CD4-positive, alpha-beta T cell treated with Interleukin-6 for 4 hours (primary cell): Measurements from ENCODE around the gene ADAMTS16.

ENCODE experiments used
- DNase-seq: peaks from one replicate; pipeline ENCODE4 v3.0.0-alpha.2; 2020; ENCODE audit warnings: mixed read lengths

The ADAMTS16 gene

DNA sequence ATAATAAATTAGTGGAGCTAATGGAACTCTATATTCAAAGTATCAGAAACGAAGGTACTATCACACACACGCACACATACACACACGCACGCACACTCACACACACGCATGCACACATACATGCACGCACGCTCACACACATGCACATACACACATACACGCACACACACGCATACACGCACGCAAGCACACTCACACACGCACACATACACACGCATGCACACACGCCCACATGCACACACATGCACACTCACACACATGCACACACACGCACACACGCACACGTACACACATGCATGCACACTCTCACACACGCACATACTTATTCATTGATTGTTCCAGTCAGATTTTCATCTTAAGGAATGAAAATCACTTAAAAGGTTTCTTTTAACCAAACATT, 212.5 kb downstream of the ADAMTS16 start:
- DNase-seq: no peak

- no peak for DNase-seq
These were observed 213.6 kb downstream of the ADAMTS16 start for GRCh38 chr5:5353681-5354080.

DNA sequence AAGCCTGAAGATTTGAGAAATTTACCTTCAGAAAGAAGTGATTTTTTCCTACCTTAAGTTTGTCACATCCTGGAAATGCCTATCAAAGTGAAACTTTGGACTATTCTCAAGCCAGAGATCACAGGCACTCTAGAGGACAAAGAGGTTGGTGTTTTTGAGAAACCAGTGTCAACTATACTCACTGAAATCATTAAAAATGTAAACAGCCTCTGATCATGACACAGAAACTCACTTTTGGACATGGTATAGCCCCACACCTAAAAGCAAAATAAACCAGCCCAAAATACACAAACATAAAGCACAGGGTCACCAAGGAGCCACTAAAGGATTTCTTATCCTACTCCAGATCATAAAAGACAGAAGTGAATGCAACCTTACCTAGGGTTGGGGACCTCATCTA, 216.6 kb downstream of the ADAMTS16 start:
- no peak for DNase-seq

- DNase-seq: no peak
These were observed 219.5 kb downstream of the ADAMTS16 start for GRCh38 chr5:5359618-5360017.

DNA sequence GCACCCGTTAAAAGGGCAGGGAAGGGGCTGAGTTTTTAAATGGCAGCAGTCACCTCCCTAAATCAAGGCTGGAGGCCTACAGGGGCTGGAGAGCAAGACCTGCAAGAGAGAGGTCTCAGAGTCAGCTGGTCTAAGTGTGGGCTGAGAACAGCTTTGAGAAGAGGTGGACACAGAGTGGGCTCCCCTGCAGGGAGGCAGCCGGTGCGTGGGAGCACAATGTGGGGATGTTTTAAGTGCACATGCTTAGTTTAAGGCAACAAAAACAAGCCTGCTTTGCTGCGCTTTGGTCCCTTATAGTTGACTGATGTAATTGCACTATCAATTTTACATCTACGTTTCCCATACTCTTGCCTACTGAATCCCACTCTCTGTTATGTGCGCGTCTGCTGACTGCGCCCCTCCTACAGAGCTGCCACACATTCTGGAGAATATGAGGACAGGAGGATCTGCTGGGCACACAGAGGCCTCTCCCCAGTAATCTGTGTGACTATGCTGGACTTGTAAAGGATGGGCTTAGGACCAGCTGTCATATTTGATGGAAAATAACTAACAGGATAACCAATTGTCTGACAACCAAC, 220.3 kb downstream of the ADAMTS16 start:
- no peak for DNase-seq

GRCh38 chr5:5360941-5361520, 220.9 kb downstream of the ADAMTS16 start:
- DNase-seq: no peak

GRCh38 chr5:5363045-5363444, 222.9 kb downstream of the ADAMTS16 start:
- no peak for DNase-seq

GRCh38 chr5:5364932-5365331, 224.8 kb downstream of the ADAMTS16 start:
- no peak for DNase-seq

DNA sequence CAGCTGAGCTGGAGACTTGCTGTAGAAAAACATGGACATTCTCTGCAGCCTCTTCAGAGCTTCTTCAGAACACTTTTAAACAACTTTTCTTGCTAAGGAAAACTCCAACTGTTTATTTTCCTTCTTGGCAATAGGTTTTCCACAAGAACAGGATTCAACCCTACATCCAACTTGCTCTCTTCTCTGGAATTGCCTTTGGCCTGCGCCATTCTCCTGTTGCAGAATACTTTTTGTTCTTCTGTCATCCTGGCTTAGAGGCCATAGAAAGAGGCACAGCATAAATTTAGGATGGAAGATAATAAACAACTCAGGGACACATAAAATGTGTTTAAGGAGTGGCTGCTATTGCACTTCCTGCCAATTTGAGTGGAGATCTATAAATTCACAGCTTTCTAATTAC, 227.6 kb downstream of the ADAMTS16 start:
- no peak for DNase-seq

DNA sequence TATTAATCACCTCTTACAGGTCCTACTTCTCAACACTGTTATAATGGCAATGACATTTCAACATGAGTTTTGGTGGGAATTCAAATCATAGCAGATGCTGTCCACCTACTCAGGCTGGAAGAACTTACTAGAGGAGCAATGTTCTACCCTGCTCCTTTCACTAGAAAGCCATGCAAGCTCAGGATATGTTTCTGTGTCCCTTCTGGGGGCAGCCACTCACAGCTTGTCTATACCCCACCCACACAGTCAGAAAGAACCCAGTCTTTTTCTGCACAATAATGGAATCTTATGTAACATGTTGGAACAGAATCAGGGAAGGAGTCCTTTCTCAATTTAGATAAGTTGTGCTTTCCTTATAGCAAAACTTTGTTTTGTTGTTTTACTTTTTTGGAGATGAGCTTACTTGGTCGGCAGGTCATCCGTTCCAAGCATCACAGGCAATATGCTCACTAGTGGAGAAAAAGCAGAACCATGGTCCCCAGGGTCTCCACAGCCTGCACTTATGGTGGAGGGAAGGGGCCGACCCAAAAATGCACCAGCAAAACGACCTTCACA, 229.0 kb downstream of the ADAMTS16 start:
- DNase-seq: no peak
